GM12801 (cell line): ENCODE measurements around the gene SH2B2.

ENCODE experiments used
- CTCF ChIP-seq: IDR thresholded peaks from one replicate; pipeline ENCODE4 v1.5.1; 2011; ENCODE audit warnings: control low read depth; ENCODE audit not compliant: insufficient read length; ENCODE audit errors: extremely low read depth

The SH2B2 gene

GRCh38 chr7:102291056-102291915 lies 4.6 kb downstream of the SH2B2 start:
- TF ChIP-seq CTCF: no peak

DNA sequence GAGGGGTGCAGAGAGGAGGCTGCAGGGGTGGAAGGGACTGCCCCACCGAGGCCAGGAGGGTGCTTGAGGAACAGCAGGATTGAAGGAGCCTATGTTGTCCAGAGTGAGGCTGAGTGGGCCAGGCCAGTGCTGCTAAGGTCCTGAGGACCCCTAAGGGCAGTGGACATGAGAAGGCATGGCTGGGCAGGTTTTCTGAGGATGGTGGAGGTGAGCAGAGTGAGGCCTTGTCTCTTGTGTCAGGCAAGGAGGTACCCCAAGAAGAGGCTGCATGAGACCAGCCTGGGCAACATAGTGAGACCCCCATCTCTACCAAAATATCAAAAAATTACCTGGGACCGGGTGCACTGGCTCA lies 5.2 kb downstream of the SH2B2 start:
- no peak for TF ChIP-seq CTCF

DNA sequence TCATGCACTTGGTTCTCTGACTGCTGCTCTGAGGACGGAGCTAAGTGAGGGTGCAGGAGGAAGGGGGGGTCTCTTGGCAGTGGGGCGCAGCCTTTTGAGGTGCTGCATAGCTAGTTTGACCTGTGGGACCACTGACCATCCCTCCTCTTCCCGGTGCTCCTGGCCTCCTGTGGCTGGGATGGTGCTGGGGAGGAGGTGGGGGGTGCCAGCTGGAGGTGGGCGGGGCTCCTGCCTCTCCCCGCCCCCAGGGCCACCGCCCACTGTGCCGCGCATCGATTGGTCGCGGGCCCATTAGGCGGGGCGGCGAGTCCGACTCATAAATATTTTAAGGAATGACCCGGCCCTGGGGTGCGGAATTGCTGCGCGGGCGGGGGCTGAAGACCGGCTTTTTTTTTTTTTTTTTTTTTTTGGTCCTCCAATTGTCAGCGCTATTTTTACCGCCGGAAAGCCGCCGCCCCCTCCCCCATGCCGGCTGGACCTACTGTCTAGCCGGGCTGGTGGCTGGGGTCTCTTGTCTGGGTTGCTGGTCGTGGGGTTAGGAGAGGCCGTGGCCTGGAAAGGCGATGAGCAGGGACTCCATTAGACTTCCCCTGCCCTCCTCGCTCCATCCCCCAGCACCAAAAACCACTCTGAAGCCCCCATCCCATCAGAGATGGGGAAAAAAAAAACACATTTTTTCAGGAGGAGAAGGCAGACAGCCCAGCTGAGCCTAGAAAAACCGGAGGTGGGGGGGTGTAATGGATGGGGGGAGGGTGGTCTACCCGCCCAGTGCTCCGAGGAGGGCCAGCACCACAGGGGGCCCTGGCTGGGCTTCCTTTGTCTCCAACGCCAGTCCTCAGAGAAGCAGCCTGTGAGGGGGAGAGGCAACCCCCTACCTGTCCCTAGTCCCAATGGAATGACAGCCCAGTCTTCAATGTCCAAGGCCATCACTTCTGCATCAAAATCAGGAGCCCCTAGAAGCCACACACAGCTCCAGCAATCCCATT lies 6.4 kb downstream of the SH2B2 start:
- no peak for TF ChIP-seq CTCF

- no peak for TF ChIP-seq CTCF
Measured at GRCh38 chr7:102294589-102294988, 7.9 kb downstream of the SH2B2 start.

GRCh38 chr7:102295346-102296178 lies 8.9 kb downstream of the SH2B2 start:
- TF ChIP-seq CTCF: no peak

DNA sequence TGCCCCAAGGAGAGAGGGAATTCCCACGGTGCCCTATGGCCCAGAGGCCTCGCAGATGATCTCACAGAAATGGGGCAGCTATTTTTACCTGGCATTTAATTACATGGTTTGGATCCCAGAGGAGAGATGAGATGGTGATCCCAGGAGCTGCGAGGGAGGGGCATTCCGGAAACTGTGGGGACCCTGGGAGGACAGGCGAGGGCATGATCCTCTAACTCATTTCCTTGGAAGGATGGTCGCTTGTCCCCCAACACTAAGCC lies 9.4 kb downstream of the SH2B2 start:
- no peak for TF ChIP-seq CTCF

- no peak for TF ChIP-seq CTCF
Measured at GRCh38 chr7:102296514-102296913, 9.8 kb downstream of the SH2B2 start.
